Stomach smooth muscle (tissue), 2 donors: ENCODE data around the gene TKTL1.
A peak's percentile ranks its signal among the peaks of the same experiment; 100 is the strongest.

Source experiments
- H3K27ac ChIP-seq: one replicate; pipeline ENCODE4 v1.7.0; 2013; ENCODE audit warnings: mild to moderate bottlenecking, low read length, inconsistent platforms
- H3K27me3 ChIP-seq, 2 donors: one replicate each; pipeline ENCODE4 v1.7.0; 2013; ENCODE audit warnings: low read length in 2 of 2; ENCODE audit not compliant: insufficient read depth in 2 of 2, control insufficient read depth in 1 of 2
- H3K36me3 ChIP-seq, 2 donors: one replicate each; pipeline ENCODE4 v1.7.0; 2013; ENCODE audit warnings: low read length in 2 of 2; ENCODE audit not compliant: control insufficient read depth in 2 of 2, insufficient read depth in 2 of 2
- H3K4me1 ChIP-seq: one replicate; pipeline ENCODE4 v1.7.0; 2013; ENCODE audit warnings: low read length; ENCODE audit not compliant: control insufficient read depth, insufficient read depth
- H3K4me3 ChIP-seq, 2 donors: one replicate each; pipeline ENCODE4 v1.7.0; 2013; ENCODE audit warnings: low read length in 2 of 2
- H3K9ac ChIP-seq, 2 donors: one replicate each; pipeline ENCODE4 v1.7.0; 2013; ENCODE audit warnings: low read length in 2 of 2, mild to moderate bottlenecking in 1 of 2
- H3K9me3 ChIP-seq, 2 donors: one replicate each; pipeline ENCODE4 v1.7.0; 2013; ENCODE audit warnings: low read length in 2 of 2; ENCODE audit not compliant: control insufficient read depth in 2 of 2
- donor health status: healthy.
- donor health status: Pancreatic carcinoma.

TKTL1 gene

DNA sequence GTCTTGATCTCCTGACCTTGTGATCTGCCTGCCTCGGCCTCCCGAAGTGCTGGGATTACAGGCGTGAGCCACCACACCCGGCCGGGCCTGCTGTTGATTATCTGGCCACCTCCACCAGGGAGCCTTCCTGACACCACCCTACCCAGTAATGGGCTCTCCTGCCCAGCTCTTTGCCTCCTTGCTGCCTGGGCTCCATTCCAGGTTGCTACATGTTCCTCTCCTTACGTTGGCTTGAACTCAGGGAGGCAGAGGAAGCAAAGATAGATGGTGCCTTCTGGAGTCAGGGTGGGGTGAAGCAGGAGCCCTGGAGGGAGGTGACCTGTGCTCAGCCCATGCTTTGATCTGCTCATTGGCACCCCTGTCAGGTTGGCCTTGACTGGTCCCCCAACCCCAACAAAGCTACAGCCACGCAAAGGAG lies 52.5 kb downstream of the TKTL1 start:
- H3K27ac ChIP-seq: peak overlapping the region; percentile 53
- peaks cover 29 to 37% of the 10 kb centered on the region in 2 donors for H3K36me3 ChIP-seq
- H3K4me3 ChIP-seq: no peak overlapping the region
- H3K9me3 ChIP-seq: no peaks in the 10 kb centered on the region
- H3K4me1 ChIP-seq: no peaks in the 10 kb centered on the region
- no peaks in the 10 kb centered on the region for H3K27me3 ChIP-seq
- H3K9ac ChIP-seq: no peak overlapping the region

DNA sequence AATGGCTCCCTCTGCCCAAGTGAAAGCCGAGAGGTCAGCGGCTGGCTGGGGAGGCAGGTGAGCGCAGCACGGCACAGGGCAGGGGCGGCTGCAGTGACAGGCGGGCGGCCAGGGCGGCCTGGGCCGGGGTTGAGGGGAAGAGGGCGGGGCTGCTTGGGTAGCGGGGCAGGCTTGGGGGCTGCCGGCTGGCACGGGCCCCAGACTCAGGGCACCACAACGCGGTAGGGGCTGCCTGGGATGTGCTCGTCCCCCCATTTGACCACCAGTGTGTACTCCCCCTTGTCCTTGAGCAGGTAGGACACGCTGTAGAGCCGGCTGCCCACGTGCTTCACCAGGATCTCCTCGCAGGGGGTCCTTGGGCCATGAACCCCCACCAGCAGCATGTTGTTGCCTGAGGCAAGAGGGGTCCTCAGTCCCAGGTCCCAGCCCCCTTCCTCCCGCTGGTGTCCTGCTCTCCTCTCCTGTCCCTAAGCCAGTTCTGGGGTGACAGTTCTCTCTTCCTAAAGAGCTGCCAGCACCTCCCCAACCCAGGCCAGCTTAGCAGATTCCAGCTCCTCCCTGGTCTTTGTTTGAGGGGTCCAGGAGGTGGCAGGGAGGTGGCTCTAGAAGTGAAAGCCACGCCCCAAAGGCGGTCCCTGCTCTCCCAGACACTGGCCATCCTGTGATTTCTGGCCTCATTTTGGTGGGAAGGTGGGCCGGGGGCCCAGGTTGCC lies 53.2 kb downstream of the TKTL1 start:
- peaks cover 3% of the 10 kb centered on the region for H3K4me1 ChIP-seq
- no peak overlapping the region for H3K9ac ChIP-seq
- no peaks in the 10 kb centered on the region for H3K9me3 ChIP-seq
- H3K27ac ChIP-seq: peak overlapping the region; percentile 53
- no peak overlapping the region for H3K4me3 ChIP-seq
- H3K27me3 ChIP-seq: peaks cover 0 to 2% of the 10 kb centered on the region in 2 donors
- peaks cover 34 to 44% of the 10 kb centered on the region in 2 donors for H3K36me3 ChIP-seq

DNA sequence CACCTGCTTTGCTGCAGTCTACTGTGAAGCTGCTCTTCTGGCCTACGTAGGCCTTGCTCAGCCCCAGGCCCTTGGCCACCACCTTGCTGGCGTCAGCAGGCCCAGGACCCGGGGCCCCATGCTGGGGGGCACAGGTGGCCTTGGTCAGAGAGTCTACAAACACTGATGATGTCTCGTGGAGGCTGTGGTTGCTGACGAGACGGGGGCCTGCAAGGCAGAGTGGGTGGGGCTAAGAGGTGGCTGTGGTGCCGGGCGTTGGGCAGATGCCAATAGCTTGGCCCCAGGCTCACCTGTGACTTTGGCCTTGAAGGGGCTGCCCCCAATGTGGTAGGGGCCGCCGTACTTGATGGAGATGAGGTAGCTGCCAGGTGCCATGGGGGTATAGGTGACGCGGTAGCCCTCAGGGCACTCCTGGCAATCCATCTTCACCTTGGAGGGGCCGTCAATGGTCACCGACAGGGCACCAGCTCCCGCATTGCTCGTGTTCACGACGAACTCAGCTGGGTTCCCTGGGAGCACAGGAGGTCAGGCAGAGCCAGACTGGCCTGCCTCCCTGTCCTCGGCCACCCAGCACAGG lies 53.9 kb downstream of the TKTL1 start:
- H3K27ac ChIP-seq: peak overlapping the region; percentile 53
- H3K4me3 ChIP-seq: no peak overlapping the region
- H3K36me3 ChIP-seq: peaks cover 40 to 50% of the 10 kb centered on the region in 2 donors
- no peak overlapping the region for H3K9ac ChIP-seq
- H3K9me3 ChIP-seq: no peaks in the 10 kb centered on the region
- peaks cover 8% of the 10 kb centered on the region for H3K4me1 ChIP-seq
- peaks cover 0 to 2% of the 10 kb centered on the region in 2 donors for H3K27me3 ChIP-seq

DNA sequence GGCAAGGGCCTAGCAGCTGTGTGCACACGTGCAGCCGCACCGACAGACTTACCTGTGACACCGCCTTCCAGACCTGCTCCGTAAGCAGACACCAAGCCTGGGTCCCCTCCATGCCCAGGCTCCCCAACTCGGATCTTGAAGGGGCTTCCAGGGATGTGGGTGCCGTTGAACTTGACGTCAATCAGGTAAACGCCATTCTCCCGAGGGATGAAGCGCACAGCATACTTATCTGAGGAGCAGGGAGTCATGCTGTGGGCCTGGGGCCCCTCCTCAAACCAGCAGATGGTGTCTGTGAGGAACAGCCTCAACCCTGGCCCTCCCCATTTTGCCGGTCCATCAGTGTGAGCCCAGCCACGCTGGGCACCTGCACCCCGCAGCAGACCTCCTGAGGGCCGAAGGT lies 54.4 kb downstream of the TKTL1 start:
- peaks cover 43 to 53% of the 10 kb centered on the region in 2 donors for H3K36me3 ChIP-seq
- peaks cover 0 to 2% of the 10 kb centered on the region in 2 donors for H3K27me3 ChIP-seq
- no peaks in the 10 kb centered on the region for H3K9me3 ChIP-seq
- H3K4me1 ChIP-seq: peaks cover 8% of the 10 kb centered on the region
- H3K27ac ChIP-seq: peak overlapping the region; percentile 73
- H3K9ac ChIP-seq: no peak overlapping the region
- H3K4me3 ChIP-seq: no peak overlapping the region

DNA sequence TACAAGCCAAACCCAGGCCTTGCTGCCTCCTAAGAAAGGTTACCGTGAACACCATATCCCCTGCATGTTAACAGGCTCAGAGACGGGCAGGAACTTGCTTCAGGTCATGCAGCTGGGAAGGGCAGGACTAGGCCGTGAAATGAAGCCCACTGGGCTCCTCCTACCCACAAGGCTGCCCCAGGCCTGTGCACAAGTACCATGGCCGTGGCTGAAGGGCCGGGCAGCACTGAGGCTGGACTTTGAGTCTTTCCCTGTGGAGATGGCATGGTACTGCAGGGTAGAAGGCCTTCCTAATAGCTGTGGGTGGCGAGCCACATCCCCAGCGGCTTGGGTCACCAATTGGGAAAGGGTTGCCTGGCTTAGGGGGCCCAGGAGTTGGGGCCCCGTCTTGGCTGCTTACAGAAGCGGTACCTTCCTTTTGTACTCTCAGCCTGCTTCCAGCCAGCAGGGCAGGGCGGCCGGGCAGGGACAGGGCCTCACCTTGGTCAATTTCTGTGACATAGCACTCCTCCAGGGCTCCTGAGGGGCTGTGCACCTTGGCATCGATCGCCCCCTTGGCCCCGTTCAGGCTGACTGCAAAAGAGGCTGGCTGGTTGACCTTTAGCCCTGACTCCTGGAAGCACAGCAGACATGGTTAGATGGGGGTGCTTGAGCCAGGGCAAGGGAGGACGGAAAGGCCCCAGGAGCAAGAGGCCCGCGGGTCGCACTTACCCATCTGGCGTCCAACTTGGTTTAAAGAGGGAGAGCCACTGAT lies 55.0 kb downstream of the TKTL1 start:
- no peak overlapping the region for H3K4me3 ChIP-seq
- peaks cover 10% of the 10 kb centered on the region for H3K4me1 ChIP-seq
- H3K27me3 ChIP-seq: peaks cover 0 to 2% of the 10 kb centered on the region in 2 donors
- H3K36me3 ChIP-seq: peaks cover 45 to 56% of the 10 kb centered on the region in 2 donors
- no peaks in the 10 kb centered on the region for H3K9me3 ChIP-seq
- no peak overlapping the region for H3K9ac ChIP-seq
- H3K27ac ChIP-seq: peak overlapping the region; percentile 73

DNA sequence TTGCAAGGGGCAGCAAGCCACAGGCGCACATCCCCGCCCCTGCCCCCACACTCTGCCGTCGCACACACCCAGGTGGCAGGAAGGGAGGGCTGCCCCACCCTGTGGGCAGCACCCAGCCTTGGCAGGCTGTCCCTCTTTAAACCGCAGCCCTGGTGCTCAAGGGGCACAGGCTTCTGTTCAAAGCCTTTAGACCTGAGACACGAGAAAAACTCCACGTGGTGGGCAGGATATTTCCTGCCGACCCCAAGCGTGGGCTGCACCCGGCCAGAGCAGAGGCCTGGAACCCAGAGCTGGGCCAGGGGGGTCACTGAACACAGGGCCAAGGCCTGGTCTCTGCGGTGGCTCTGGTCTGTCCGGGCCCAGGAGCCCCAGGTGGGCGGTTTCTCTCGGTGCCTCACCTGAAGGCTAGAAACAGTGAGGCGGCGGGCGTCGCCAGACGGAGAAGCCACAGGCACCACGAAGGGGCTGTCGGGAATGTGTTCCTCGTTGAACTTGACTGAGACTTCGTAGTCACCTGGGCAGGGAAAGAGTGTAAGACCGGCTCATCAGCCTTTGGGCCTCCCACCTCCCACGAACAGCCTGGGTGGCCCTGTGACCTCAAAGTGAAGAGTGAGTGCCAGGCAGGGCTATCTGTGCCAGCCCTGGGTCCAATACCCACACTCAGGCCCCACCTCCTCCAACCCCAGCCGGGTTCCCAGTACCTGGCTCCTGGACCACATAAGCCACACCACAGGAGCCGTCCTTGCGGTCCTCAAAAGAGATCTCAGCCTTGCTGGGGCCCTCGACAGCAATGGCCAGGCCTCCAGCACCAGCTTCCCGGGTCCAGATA lies 55.8 kb downstream of the TKTL1 start:
- Histone ChIP-seq H3K27me3 (peaks cover 0 to 3% of the 10 kb centered on the region in 2 donors), H3K4me1 (peaks cover 12% of the 10 kb centered on the region), H3K9ac (no peak overlapping the region), H3K4me3 (no peak overlapping the region), H3K27ac (peak overlapping the region; percentile 73), H3K36me3 (peaks cover 45 to 59% of the 10 kb centered on the region in 2 donors), H3K9me3 (no peaks in the 10 kb centered on the region)

DNA sequence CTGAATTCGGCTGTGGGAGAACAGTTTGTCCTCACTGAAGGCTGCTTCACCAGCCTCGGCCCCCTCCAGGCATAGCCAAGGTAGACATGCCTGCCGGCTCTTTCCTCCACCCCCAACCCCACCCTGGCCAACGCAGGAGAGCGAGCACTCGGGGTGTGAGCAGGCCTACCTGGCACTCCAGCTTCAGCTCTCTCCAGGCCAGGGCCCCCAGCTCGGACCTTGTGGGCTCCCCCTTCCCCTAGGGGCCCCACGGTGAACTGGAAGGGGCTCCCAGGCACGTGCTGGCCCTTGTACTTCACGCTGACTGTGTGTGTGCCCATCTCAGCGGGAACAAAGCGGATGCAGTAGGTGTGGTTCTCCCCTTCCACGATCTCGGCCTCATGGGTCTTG lies 56.4 kb downstream of the TKTL1 start:
- H3K27me3 ChIP-seq: peaks cover 0 to 3% of the 10 kb centered on the region in 2 donors
- H3K4me3 ChIP-seq: no peak overlapping the region
- no peaks in the 10 kb centered on the region for H3K9me3 ChIP-seq
- H3K4me1 ChIP-seq: peaks cover 14% of the 10 kb centered on the region
- peak overlapping the region; percentile 73 for H3K27ac ChIP-seq
- no peak overlapping the region for H3K9ac ChIP-seq
- H3K36me3 ChIP-seq: peaks cover 47 to 63% of the 10 kb centered on the region in 2 donors

DNA sequence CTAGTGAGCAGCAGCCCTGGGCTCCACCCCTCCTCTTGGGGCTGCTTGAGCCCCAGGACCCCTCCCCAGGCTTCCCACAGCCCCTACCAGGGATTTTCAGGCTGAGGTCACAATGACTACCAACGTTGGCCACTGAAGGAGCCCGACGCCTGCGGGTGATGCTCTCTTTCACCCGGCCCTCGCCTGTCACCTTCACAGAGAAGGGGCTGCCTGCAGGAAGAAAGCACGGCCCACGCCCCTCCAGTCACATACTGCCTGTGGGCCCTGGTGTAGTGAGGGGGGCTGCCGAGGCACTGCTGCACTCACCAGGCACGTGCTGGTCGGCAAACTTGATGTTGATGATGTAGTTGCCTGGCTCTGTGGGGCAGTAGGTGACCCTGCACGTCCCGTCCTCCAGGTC lies 56.9 kb downstream of the TKTL1 start:
- Histone ChIP-seq H3K9me3 (no peaks in the 10 kb centered on the region), H3K36me3 (peaks cover 51 to 68% of the 10 kb centered on the region in 2 donors), H3K4me3 (no peak overlapping the region), H3K4me1 (peaks cover 19% of the 10 kb centered on the region), H3K27ac (peak overlapping the region; percentile 73), H3K27me3 (peaks cover 0 to 3% of the 10 kb centered on the region in 2 donors), H3K9ac (no peak overlapping the region)

DNA sequence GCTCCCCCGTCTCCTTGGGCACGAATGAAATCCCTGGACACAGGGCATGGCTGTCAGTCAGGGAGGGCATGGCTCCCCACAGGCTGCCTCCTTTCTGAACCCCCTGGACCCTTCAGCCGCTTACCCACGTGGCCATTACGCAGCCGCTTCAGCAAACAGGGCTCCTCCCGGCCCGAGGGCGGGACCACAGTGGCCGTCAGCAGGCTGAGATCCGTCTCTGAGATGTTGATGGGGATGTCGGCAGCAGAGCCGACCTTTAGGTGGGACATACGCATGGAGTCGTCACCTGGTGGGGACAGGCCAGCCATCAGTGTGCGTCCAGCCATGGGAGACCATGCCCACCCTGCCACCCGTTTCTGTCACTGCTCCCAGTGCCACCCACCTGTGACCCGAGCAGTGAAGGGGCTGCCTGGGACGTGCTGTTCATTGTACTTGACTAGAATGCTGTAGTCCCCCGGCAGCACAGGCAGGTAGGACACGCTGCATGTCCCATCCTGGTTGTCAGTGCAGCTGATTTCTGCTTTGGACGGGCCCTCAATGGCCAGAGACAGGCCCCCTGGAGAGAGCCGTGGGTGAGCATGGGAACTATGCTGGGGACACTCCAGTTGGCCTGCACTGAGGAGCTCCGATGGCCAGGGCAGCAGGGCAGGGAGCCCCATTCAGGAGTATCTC lies 57.7 kb downstream of the TKTL1 start:
- H3K27ac ChIP-seq: peak overlapping the region; percentile 73
- H3K9me3 ChIP-seq: no peaks in the 10 kb centered on the region
- peaks cover 0 to 3% of the 10 kb centered on the region in 2 donors for H3K27me3 ChIP-seq
- H3K36me3 ChIP-seq: peaks cover 57 to 74% of the 10 kb centered on the region in 2 donors
- no peak overlapping the region for H3K9ac ChIP-seq
- peaks cover 25% of the 10 kb centered on the region for H3K4me1 ChIP-seq
- H3K4me3 ChIP-seq: no peak overlapping the region

DNA sequence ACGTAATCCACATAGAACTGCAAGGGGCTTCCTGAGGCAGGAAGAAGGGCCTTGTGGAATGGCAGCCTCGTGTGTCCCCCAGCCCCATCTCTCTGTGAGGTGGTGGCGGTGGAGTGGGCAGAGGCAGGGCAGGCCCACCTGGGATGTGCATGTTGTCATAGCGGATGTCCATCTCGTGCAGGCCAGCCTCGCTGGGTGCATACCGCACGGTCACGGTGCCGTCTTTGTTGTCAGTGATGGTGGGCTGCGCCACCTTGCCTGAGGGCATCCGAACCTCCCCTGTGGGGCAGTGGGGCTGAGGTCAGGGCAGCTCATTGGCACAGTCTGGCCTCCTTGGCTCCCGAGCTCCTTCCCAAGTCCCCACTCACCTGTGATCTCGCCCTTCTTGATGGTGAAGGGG lies 58.4 kb downstream of the TKTL1 start:
- Histone ChIP-seq H3K36me3 (peaks cover 61 to 79% of the 10 kb centered on the region in 2 donors), H3K27ac (peak overlapping the region; percentile 73), H3K9ac (no peak overlapping the region)

More for the DNA sequence above, 58.4 kb downstream of the TKTL1 start:
- Histone ChIP-seq H3K4me3 (no peak overlapping the region), H3K27me3 (peaks cover 0 to 3% of the 10 kb centered on the region in 2 donors), H3K9me3 (no peaks in the 10 kb centered on the region), H3K4me1 (peaks cover 30% of the 10 kb centered on the region)
